Endothelial cell of umbilical vein (primary cell): ENCODE data around the gene EVI5.

Experiments used
- CTCF ChIP-seq, 2 donors: IDR thresholded peaks; 1 replicate in 1 of 2; 2 replicates in 1 of 2; pipeline ENCODE4 v1.5.1; 2011; ENCODE audit warnings: low read length in 2 of 2, mild to moderate bottlenecking in 2 of 2, moderate library complexity in 2 of 2, control low read depth in 1 of 2, inconsistent platforms in 1 of 2, low read depth in 1 of 2; ENCODE audit not compliant: insufficient read depth in 1 of 2; ENCODE audit errors: extremely low read depth in 1 of 2
- EZH2 ChIP-seq: IDR thresholded peaks from 2 replicates; pipeline ENCODE4 v1.6.1; 2012; ENCODE audit warnings: borderline replicate concordance, low read depth, mild to moderate bottlenecking, moderate library complexity, low read length, inconsistent platforms; ENCODE audit not compliant: severe bottlenecking
- FOS ChIP-seq: IDR thresholded peaks from 2 replicates; pipeline ENCODE4 v1.6.1; 2011; ENCODE audit warnings: mild to moderate bottlenecking, low read length, moderate library complexity, borderline replicate concordance; ENCODE audit not compliant: insufficient read depth
- GATA2 ChIP-seq: IDR thresholded peaks from 2 replicates; pipeline ENCODE4 v1.7.0; 2011; ENCODE audit warnings: low read depth, mild to moderate bottlenecking, moderate library complexity, mixed read lengths, low read length; ENCODE audit not compliant: insufficient read length, insufficient read depth
- JUN ChIP-seq: IDR thresholded peaks from 2 replicates; pipeline ENCODE4 v1.6.1; 2011; ENCODE audit warnings: borderline replicate concordance, low read depth; ENCODE audit not compliant: insufficient read length, insufficient read depth
- MAX ChIP-seq: IDR thresholded peaks from 2 replicates; pipeline ENCODE4 v1.6.1; 2011; ENCODE audit not compliant: insufficient read depth, insufficient read length
- MYC ChIP-seq: IDR thresholded peaks from one replicate; pipeline ENCODE4 v1.6.1; 2011; ENCODE audit warnings: mild to moderate bottlenecking, low read depth, low read length
- POLR2A ChIP-seq: IDR thresholded peaks from 2 replicates; pipeline ENCODE4 v1.6.1; 2012; ENCODE audit warnings: low read depth, mild to moderate bottlenecking, control low read depth, low read length
- POLR2AphosphoS5 ChIP-seq: IDR thresholded peaks from 2 replicates; pipeline ENCODE4 v1.6.1; 2012; ENCODE audit warnings: low read depth, mild to moderate bottlenecking, control low read depth, low read length, moderate library complexity; ENCODE audit not compliant: insufficient read depth

GRCh38 chr1:92587445-92587844, 197.5 kb downstream of the EVI5 start:
- TF ChIP-seq CTCF (IDR thresholded peaks at IDR 0.05; ENCODE audit: extremely low read depth in 1 of 2, insufficient read depth in 1 of 2, low read depth in 1 of 2, low read length in 2 of 2) (no peak), POLR2A (no peak), POLR2AphosphoS5 (no peak), JUN (no peak), EZH2 (no peak), MAX (no peak), MYC (no peak), GATA2 (no peak), FOS (no peak)
